GM23338 (cell line): ENCODE results near the gene CEP85. TPM values are rescaled to one million over a fixed set of nuclear protein-coding genes. Genes with fewer than 3 reads are reported as not detected.

Experiments
- ATAC-seq: fragments of 200-7000 bp; cut with Tn5 transposase; 3 replicates; pipeline ENCODE4 v1.9.1; 2020
- DNase-seq: peaks from one replicate; pipeline ENCODE4 v3.0.0-alpha.2; 2015; ENCODE audit warnings: low spot score
- H2AFZ ChIP-seq: fragments of 200-600 bp; sonication (generic); 2 replicates; pipeline ENCODE4 v1.8.0; 2016; ENCODE audit warnings: antibody characterized with exemption, mild to moderate bottlenecking, moderate library complexity
- H3F3A ChIP-seq: fragments of 200-600 bp; sonication (generic); replicated peaks from 2 replicates; pipeline ENCODE4 v1.8.0; 2017; ENCODE audit warnings: antibody characterized with exemption, mixed run types, low read depth
- H3K27ac ChIP-seq: fragments of 200-600 bp; sonication (generic); 2 replicates; pipeline ENCODE4 v1.6.1; 2016; ENCODE audit warnings: low read depth
- H3K27me3 ChIP-seq: fragments of 200-600 bp; sonication (generic); 2 replicates; pipeline ENCODE4 v1.8.0; 2016; ENCODE audit warnings: mild to moderate bottlenecking, mixed run types, moderate library complexity; ENCODE audit not compliant: insufficient read depth
- H3K36me3 ChIP-seq: fragments of 200-600 bp; sonication (generic); 2 replicates; pipeline ENCODE4 v1.8.0; 2016; ENCODE audit warnings: mild to moderate bottlenecking; ENCODE audit not compliant: insufficient read depth
- H3K4me1 ChIP-seq: fragments of 200-600 bp; sonication (generic); 2 replicates; pipeline ENCODE4 v1.8.0; 2016; ENCODE audit warnings: mild to moderate bottlenecking, moderate library complexity; ENCODE audit not compliant: insufficient read depth
- H3K4me2 ChIP-seq: fragments of 200-600 bp; sonication (generic); 2 replicates; pipeline ENCODE4 v1.7.1; 2017; ENCODE audit warnings: mixed run types
- H3K4me3 ChIP-seq: fragments of 200-600 bp; sonication (generic); 2 replicates; pipeline ENCODE4 v1.6.1; 2016; ENCODE audit warnings: mixed run types
- H3K79me2 ChIP-seq: fragments of 200-600 bp; sonication (generic); replicated peaks from 2 replicates; pipeline ENCODE4 v1.8.0; 2017; ENCODE audit warnings: mild to moderate bottlenecking; ENCODE audit not compliant: insufficient read depth
- H3K9me2 ChIP-seq: fragments of 200-600 bp; sonication (generic); 2 replicates; pipeline ENCODE4 v1.8.0; 2017; ENCODE audit not compliant: insufficient read depth
- H4K20me1 ChIP-seq: fragments of 200-600 bp; sonication (generic); replicated peaks from 2 replicates; pipeline ENCODE4 v1.8.0; 2017; ENCODE audit warnings: mild to moderate bottlenecking; ENCODE audit not compliant: insufficient read depth
- H3K27ac Mint-ChIP-seq: 2 replicates; pipeline ENCODE4 v1.8.0; 2020; ENCODE audit warnings: inconsistent platforms, mild to moderate bottlenecking, moderate library complexity, mixed read lengths
- H3K27me3 Mint-ChIP-seq: 3 replicates; pipeline ENCODE4 v1.8.0; 2022; ENCODE audit warnings: low read depth, mild to moderate bottlenecking, moderate library complexity, mixed read lengths, inconsistent platforms; ENCODE audit not compliant: insufficient read depth, poor library complexity
- H3K36me3 Mint-ChIP-seq: 3 replicates; pipeline ENCODE4 v1.8.0; 2021; ENCODE audit warnings: low read depth, mild to moderate bottlenecking, inconsistent platforms, moderate library complexity, mixed read lengths
- H3K4me1 Mint-ChIP-seq: 3 replicates; pipeline ENCODE4 v1.8.0; 2020; ENCODE audit warnings: mild to moderate bottlenecking, inconsistent platforms, mixed read lengths
- H3K4me3 Mint-ChIP-seq: 3 replicates; pipeline ENCODE4 v1.8.0; 2021; ENCODE audit warnings: moderate library complexity, mild to moderate bottlenecking, inconsistent platforms, mixed read lengths
- H3K9me3 Mint-ChIP-seq: 3 replicates; pipeline ENCODE4 v1.8.0; 2020; ENCODE audit warnings: moderate library complexity, mild to moderate bottlenecking, inconsistent platforms, mixed read lengths
- EZH2 ChIP-seq: fragments of 200-600 bp; sonication (generic); IDR thresholded peaks from one replicate; pipeline ENCODE4 v1.8.0; 2017; ENCODE audit warnings: antibody characterized with exemption, mild to moderate bottlenecking, low read depth; ENCODE audit not compliant: unreplicated experiment
- EZH2phosphoT487 ChIP-seq: fragments of 200-600 bp; sonication (generic); IDR thresholded peaks from one replicate; pipeline ENCODE4 v1.8.1; 2018; ENCODE audit warnings: antibody characterized with exemption; ENCODE audit not compliant: unreplicated experiment
- POLR2AphosphoS5 ChIP-seq: IDR thresholded peaks from 2 replicates; pipeline ENCODE4 v1.6.1; 2016; ENCODE audit warnings: antibody characterized with exemption, low read depth
- polyA plus RNA-seq: library from polyadenylated mRNA; unstranded; fragments of >200 nt; fragmentation: Nextera tagmentation; extraction: Ambion mirVana; gene quantifications from 2 replicates; pipeline ENCODE4 v1.2.1, GENCODE V29; 2016
- total RNA-seq: library from RNA; depleted of rRNA; stranded (reverse); fragments of >200 nt; shearing (Covaris generic); gene quantifications from 2 replicates; pipeline ENCODE4 v1.2.3, GENCODE V29; 2014
- TF ChIP-seq, protein P1 (sequence below), 2 experiments: fragments of 200-600 bp in 1 of 2; sonication (generic) in 1 of 2; conservative IDR thresholded peaks; 2 replicates each; pipeline versions ENCODE4 v1.5.1 to v1.6.1; 2016 to 2017; ENCODE audit warnings: antibody characterized with exemption in 2 of 2, low read depth in 2 of 2, mild to moderate bottlenecking in 2 of 2, moderate library complexity in 1 of 2

The CEP85 gene
- total and polyA plus RNA-seq, 2 experiments from 2014 or later: 12.8 to 36.8 TPM

DNA sequence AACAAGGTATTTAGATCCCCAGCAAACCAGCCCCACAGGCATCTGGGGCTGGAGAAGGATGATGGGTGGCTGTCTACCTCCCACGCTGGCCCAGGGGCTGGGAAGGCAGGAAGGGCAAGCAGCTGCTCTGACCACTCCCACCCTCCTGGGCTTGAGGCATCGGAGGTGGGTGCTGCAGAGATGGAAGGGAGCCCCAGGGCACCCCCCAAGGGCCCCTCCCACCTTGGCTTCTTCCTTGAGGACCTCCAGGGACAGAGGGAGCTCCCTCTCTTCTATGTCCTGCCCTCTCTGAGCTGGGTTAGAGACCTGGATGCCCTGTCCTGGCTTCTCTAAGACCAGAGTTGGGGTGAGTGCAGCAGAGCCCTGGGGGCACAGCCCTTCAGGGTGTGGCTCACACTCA is 86.9 kb downstream of the CEP85 start:
- no peaks in the 10 kb centered on the region for H3K9me2 ChIP-seq
- no peak overlapping the region for H3K4me3 Mint-ChIP-seq
- H3K27ac Mint-ChIP-seq: no peak overlapping the region
- peaks cover 32% of the 10 kb centered on the region for H3K36me3 Mint-ChIP-seq
- H2AFZ ChIP-seq: no peak overlapping the region
- ATAC-seq (no peak), DNase-seq (no peak)
- H3K9me3 Mint-ChIP-seq: no peaks in the 10 kb centered on the region; the same call in 2 of the 3 replicates
- no peaks in the 10 kb centered on the region for H4K20me1 ChIP-seq
- peaks cover 24% of the 10 kb centered on the region for H3K4me1 Mint-ChIP-seq
- H3K4me3 ChIP-seq: no peak overlapping the region
- TF ChIP-seq EZH2phosphoT487: no peak
- no peak for TF ChIP-seq POLR2AphosphoS5
- peaks cover 20% of the 10 kb centered on the region for H3K4me1 ChIP-seq
- H3K36me3 ChIP-seq: peaks cover 8% of the 10 kb centered on the region
- H3F3A ChIP-seq: peaks cover 7% of the 10 kb centered on the region; the same call in 1 of the 2 replicates
- H3K27ac ChIP-seq: no peak overlapping the region
- peaks cover 9% of the 10 kb centered on the region for H3K27me3 Mint-ChIP-seq
- H3K27me3 ChIP-seq: no peaks in the 10 kb centered on the region
- no peaks in the 10 kb centered on the region for H3K79me2 ChIP-seq
- no peak overlapping the region for H3K4me2 ChIP-seq

DNA sequence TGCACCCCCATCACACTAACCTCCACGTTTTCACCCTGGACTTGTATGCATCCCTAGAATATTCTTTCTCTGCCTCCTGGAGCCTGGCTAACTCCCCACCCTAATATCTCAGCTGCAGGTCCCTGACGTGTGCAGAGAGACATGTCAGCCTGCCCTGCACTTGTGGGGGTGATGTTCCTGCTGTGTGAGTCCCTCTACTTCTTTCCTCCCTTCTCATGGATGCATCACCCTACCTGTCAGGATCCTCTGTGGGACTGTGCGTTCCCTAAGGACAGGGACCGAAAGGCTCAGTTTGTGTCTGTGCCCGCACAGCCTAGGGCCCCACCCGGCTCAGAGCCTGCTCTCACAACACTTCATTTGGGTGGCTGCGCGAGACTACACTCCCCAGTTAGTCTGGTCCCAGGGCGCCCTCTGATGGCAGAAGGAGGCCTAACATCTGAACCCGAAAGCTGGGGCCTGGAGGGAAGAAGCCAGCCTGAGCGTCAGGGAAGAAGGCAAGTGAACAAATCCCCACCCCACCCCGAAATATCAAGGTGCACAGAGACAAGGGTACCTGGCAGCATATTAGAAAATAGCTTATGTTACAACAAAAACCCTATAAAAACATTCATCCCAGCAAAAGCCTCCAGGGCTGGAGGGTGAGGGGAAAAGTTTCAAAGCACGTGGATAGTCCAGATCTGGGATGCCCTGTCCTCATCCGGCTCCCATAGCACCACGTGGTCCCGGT is 87.5 kb downstream of the CEP85 start:
- H3K9me3 Mint-ChIP-seq: no peaks in the 10 kb centered on the region; the same call in 2 of the 3 replicates
- no peak overlapping the region for H3K27ac Mint-ChIP-seq

DNA sequence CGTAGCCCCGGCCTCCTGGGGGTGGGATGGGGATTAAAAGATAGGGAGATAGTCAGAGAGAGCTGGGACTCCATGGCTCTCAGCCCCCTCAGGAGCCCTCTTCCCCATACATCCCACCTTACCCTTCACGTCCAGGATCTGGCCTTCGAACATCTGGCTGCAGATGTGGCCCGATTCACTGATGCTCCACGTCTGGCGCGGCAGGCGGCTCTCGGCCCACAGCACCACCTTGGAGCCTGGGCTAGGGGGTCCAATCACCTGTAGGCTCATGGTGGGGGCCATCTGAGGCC is 88.0 kb downstream of the CEP85 start:
- no peaks in the 10 kb centered on the region for H3K79me2 ChIP-seq
- H3F3A ChIP-seq: peaks cover 7% of the 10 kb centered on the region; the same call in 1 of the 2 replicates
- H3K27me3 Mint-ChIP-seq: peaks cover 6% of the 10 kb centered on the region
- peaks cover 37% of the 10 kb centered on the region for H3K36me3 Mint-ChIP-seq
- no peaks in the 10 kb centered on the region; the same call in 2 of the 3 replicates for H3K9me3 Mint-ChIP-seq
- no peak for ATAC-seq
- H3K4me3 ChIP-seq: no peak overlapping the region
- H2AFZ ChIP-seq: no peak overlapping the region
- TF ChIP-seq, protein P1, sequence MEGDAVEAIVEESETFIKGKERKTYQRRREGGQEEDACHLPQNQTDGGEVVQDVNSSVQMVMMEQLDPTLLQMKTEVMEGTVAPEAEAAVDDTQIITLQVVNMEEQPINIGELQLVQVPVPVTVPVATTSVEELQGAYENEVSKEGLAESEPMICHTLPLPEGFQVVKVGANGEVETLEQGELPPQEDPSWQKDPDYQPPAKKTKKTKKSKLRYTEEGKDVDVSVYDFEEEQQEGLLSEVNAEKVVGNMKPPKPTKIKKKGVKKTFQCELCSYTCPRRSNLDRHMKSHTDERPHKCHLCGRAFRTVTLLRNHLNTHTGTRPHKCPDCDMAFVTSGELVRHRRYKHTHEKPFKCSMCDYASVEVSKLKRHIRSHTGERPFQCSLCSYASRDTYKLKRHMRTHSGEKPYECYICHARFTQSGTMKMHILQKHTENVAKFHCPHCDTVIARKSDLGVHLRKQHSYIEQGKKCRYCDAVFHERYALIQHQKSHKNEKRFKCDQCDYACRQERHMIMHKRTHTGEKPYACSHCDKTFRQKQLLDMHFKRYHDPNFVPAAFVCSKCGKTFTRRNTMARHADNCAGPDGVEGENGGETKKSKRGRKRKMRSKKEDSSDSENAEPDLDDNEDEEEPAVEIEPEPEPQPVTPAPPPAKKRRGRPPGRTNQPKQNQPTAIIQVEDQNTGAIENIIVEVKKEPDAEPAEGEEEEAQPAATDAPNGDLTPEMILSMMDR (conservative IDR thresholded peaks at IDR 0.05; ENCODE audit: low read depth in 2 of 2): no peak
- peaks cover 16% of the 10 kb centered on the region for H3K4me1 Mint-ChIP-seq
- peaks cover 8% of the 10 kb centered on the region for H3K36me3 ChIP-seq
- no peaks in the 10 kb centered on the region for H3K9me2 ChIP-seq
- no peak overlapping the region for H3K4me3 Mint-ChIP-seq
- no peaks in the 10 kb centered on the region for H4K20me1 ChIP-seq
- no peaks in the 10 kb centered on the region for H3K27me3 ChIP-seq
- H3K27ac Mint-ChIP-seq: no peak overlapping the region
- no peak overlapping the region for H3K27ac ChIP-seq
- H3K4me2 ChIP-seq: no peak overlapping the region
- no peak for DNase-seq
- H3K4me1 ChIP-seq: peaks cover 14% of the 10 kb centered on the region

More for the DNA sequence above, 87.5 kb downstream of the CEP85 start:
- peaks cover 32% of the 10 kb centered on the region for H3K36me3 Mint-ChIP-seq
- no peaks in the 10 kb centered on the region for H4K20me1 ChIP-seq
- no peak overlapping the region for H3K4me3 Mint-ChIP-seq
- DNase-seq (peak; percentile 91), ATAC-seq (peak; percentile 86)
- no peaks in the 10 kb centered on the region for H3K79me2 ChIP-seq
- H3K4me1 ChIP-seq: peaks cover 17% of the 10 kb centered on the region
- no peak overlapping the region for H2AFZ ChIP-seq
- H3F3A ChIP-seq: peaks cover 7% of the 10 kb centered on the region; the same call in 1 of the 2 replicates
- H3K4me3 ChIP-seq: no peak overlapping the region
- H3K4me2 ChIP-seq: no peak overlapping the region
- TF ChIP-seq, protein P1 (conservative IDR thresholded peaks at IDR 0.05; ENCODE audit: low read depth in 2 of 2): peak; percentile 90 to 96
- no peak for TF ChIP-seq EZH2
- H3K4me1 Mint-ChIP-seq: peaks cover 19% of the 10 kb centered on the region
- no peaks in the 10 kb centered on the region for H3K9me2 ChIP-seq
- no peak overlapping the region for H3K27ac ChIP-seq
- H3K36me3 ChIP-seq: peaks cover 8% of the 10 kb centered on the region
- H3K27me3 Mint-ChIP-seq: peaks cover 6% of the 10 kb centered on the region
- no peaks in the 10 kb centered on the region for H3K27me3 ChIP-seq
